GM21515 (cell line): Measurements from ENCODE around the gene C2CD2L.
"Not testable (repeated sequence)": the region's sequence is repeated elsewhere in the genome, so short reads cannot be mapped to it uniquely, and the experiment has no call there.

Source experiments
- ATAC-seq: cut with Tn5 transposase; IDR thresholded peaks from one replicate; pipeline ENCODE4 v1.9.1; 2021; ENCODE audit not compliant: unreplicated experiment

Gene C2CD2L

GRCh38 chr11:119149018-119149785 is 42.1 kb downstream of the C2CD2L start, which contains the start of gene ABCG4:
ABCG4 (plus strand) TSS chr11:119149052; CDS start chr11:119149966, 914 bp downstream.
- ATAC-seq = no peak

GRCh38 chr11:119149786-119150275 is 42.7 kb downstream of the C2CD2L start:
- ATAC-seq = no peak

GRCh38 chr11:119152043-119152442 is 44.9 kb downstream of the C2CD2L start:
- ATAC-seq = no peak

GRCh38 chr11:119152604-119153003 is 45.5 kb downstream of the C2CD2L start:
- ATAC-seq = no peak

- no peak for ATAC-seq
Observed at GRCh38 chr11:119153049-119153818, 46.1 kb downstream of the C2CD2L start.

GRCh38 chr11:119154178-119154577 is 47.0 kb downstream of the C2CD2L start:
- no peak for ATAC-seq

GRCh38 chr11:119155733-119156492 is 48.8 kb downstream of the C2CD2L start:
- ATAC-seq = no peak

GRCh38 chr11:119156496-119156895 is 49.4 kb downstream of the C2CD2L start:
- no peak for ATAC-seq

GRCh38 chr11:119157063-119157462 is 49.9 kb downstream of the C2CD2L start:
- no peak for ATAC-seq

- ATAC-seq = no peak
Observed at GRCh38 chr11:119158467-119158866, 51.3 kb downstream of the C2CD2L start.

- ATAC-seq = no peak
Observed at GRCh38 chr11:119160151-119160550, 53.0 kb downstream of the C2CD2L start.

- no peak for ATAC-seq
Observed at GRCh38 chr11:119161871-119162270, 54.7 kb downstream of the C2CD2L start.

GRCh38 chr11:119166368-119167076 is 59.4 kb downstream of the C2CD2L start:
- ATAC-seq = no peak

GRCh38 chr11:119167077-119167458 is 59.9 kb downstream of the C2CD2L start:
- ATAC-seq = not testable (repeated sequence)

GRCh38 chr11:119167933-119168332 is 60.8 kb downstream of the C2CD2L start:
- ATAC-seq = no peak
